Activated naive CD8-positive, alpha-beta T cell treated with anti-CD3 and anti-CD28 coated beads, Interleukin-2, amount 50 U/mL, for 24 hours (primary cell): ENCODE data around the gene MCC.
"Not testable (repeated sequence)": the region's sequence is repeated elsewhere in the genome, so short reads cannot be mapped to it uniquely, and the experiment has no call there.

Experiments
- ATAC-seq: fragments of 150-1000 bp; cut with Tn5 transposase; one replicate; pipeline ENCODE4 v1.10.0; 2021
- DNase-seq: peaks from one replicate; pipeline ENCODE4 v3.0.0; 2021
- H3K27ac Mint-ChIP-seq: one replicate; pipeline ENCODE4 v1.8.0; 2021; ENCODE audit warnings: mild to moderate bottlenecking, mixed read lengths
- H3K27me3 Mint-ChIP-seq: one replicate; pipeline ENCODE4 v1.8.0; 2021; ENCODE audit warnings: mixed read lengths
- H3K36me3 Mint-ChIP-seq: one replicate; pipeline ENCODE4 v1.8.0; 2021; ENCODE audit warnings: low read depth, mixed read lengths
- H3K4me1 Mint-ChIP-seq: one replicate; pipeline ENCODE4 v1.8.0; 2021; ENCODE audit warnings: mixed read lengths
- H3K4me3 Mint-ChIP-seq: one replicate; pipeline ENCODE4 v1.8.0; 2021; ENCODE audit warnings: mild to moderate bottlenecking, moderate library complexity, mixed read lengths
- H3K9me3 Mint-ChIP-seq: one replicate; pipeline ENCODE4 v1.8.0; 2021; ENCODE audit warnings: mixed read lengths

Gene MCC

GRCh38 chr5:113421693-113422092, 66.6 kb downstream of the MCC start:
- DNase-seq (no peak), ATAC-seq (no peak)
- no peaks in the 10 kb centered on the region for H3K4me1 Mint-ChIP-seq
- H3K36me3 Mint-ChIP-seq = no peaks in the 10 kb centered on the region
- H3K4me3 Mint-ChIP-seq = no peak overlapping the region
- H3K27me3 Mint-ChIP-seq = no peaks in the 10 kb centered on the region
- no peak overlapping the region for H3K27ac Mint-ChIP-seq
- H3K9me3 Mint-ChIP-seq = no peaks in the 10 kb centered on the region

GRCh38 chr5:113405530-113405929, 82.7 kb downstream of the MCC start:
- no peaks in the 10 kb centered on the region for H3K9me3 Mint-ChIP-seq
- DNase-seq (no peak), ATAC-seq (no peak)
- H3K36me3 Mint-ChIP-seq = no peaks in the 10 kb centered on the region
- H3K27ac Mint-ChIP-seq = no peak overlapping the region
- H3K4me3 Mint-ChIP-seq = no peak overlapping the region
- peaks cover 4% of the 10 kb centered on the region for H3K27me3 Mint-ChIP-seq
- no peaks in the 10 kb centered on the region for H3K4me1 Mint-ChIP-seq

- no peak overlapping the region for H3K27ac Mint-ChIP-seq
- H3K4me3 Mint-ChIP-seq = no peak overlapping the region
- no peaks in the 10 kb centered on the region for H3K9me3 Mint-ChIP-seq
- H3K27me3 Mint-ChIP-seq = peaks cover 4% of the 10 kb centered on the region
- H3K4me1 Mint-ChIP-seq = no peaks in the 10 kb centered on the region
- H3K36me3 Mint-ChIP-seq = no peaks in the 10 kb centered on the region
- ATAC-seq = no peak
- DNase-seq = no peak
Measured at GRCh38 chr5:113404269-113404668, 84.0 kb downstream of the MCC start.

GRCh38 chr5:113397986-113398385, 90.3 kb downstream of the MCC start:
- H3K4me1 Mint-ChIP-seq, DNase-seq, H3K36me3 Mint-ChIP-seq, H3K9me3 Mint-ChIP-seq, H3K27ac Mint-ChIP-seq, ATAC-seq, H3K27me3 Mint-ChIP-seq, H3K4me3 Mint-ChIP-seq: not testable (repeated sequence)

GRCh38 chr5:113397046-113397445, 91.2 kb downstream of the MCC start:
- Mint-ChIP-seq H3K36me3 (no peaks in the 10 kb centered on the region), H3K27ac (no peak overlapping the region), H3K4me3 (no peak overlapping the region), H3K4me1 (no peaks in the 10 kb centered on the region), H3K9me3 (no peaks in the 10 kb centered on the region), H3K27me3 (no peaks in the 10 kb centered on the region)
- ATAC-seq (no peak), DNase-seq (no peak)

- H3K4me3 Mint-ChIP-seq = no peak overlapping the region
- no peaks in the 10 kb centered on the region for H3K4me1 Mint-ChIP-seq
- H3K27me3 Mint-ChIP-seq = peaks cover 5% of the 10 kb centered on the region
- H3K9me3 Mint-ChIP-seq = no peaks in the 10 kb centered on the region
- no peak overlapping the region for H3K27ac Mint-ChIP-seq
- DNase-seq = no peak
- H3K36me3 Mint-ChIP-seq = no peaks in the 10 kb centered on the region
- ATAC-seq = no peak
Measured at GRCh38 chr5:113394658-113395057, 93.6 kb downstream of the MCC start.

- ATAC-seq (no peak), DNase-seq (no peak)
- H3K27me3 Mint-ChIP-seq = peaks cover 17% of the 10 kb centered on the region
- H3K36me3 Mint-ChIP-seq = no peaks in the 10 kb centered on the region
- H3K27ac Mint-ChIP-seq = no peak overlapping the region
- no peak overlapping the region for H3K4me3 Mint-ChIP-seq
- H3K9me3 Mint-ChIP-seq = no peaks in the 10 kb centered on the region
- no peaks in the 10 kb centered on the region for H3K4me1 Mint-ChIP-seq
Measured at GRCh38 chr5:113390224-113390623, 98.0 kb downstream of the MCC start.

DNA sequence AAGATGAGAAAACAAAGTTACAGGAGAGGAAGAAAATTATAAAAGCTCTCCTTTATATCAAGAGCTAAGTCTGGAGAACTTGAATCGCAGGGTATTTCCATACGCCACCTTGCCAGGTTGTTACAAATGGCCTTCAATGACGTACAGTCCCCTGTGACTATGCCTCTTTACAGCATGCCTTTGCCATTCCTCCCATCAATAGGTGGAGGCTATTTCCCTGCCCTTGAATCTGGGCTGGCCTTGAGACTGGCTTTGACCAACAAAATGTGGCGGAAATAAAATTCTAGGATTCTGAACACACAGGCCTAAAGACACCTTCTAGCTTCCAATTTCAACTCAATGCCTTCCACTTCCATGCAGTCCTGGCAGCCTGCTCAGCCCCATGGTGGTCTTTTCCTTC, 99.1 kb downstream of the MCC start:
- no peak overlapping the region for H3K27ac Mint-ChIP-seq
- no peaks in the 10 kb centered on the region for H3K9me3 Mint-ChIP-seq
- H3K4me3 Mint-ChIP-seq = no peak overlapping the region
- no peak for ATAC-seq
- H3K36me3 Mint-ChIP-seq = no peaks in the 10 kb centered on the region
- no peaks in the 10 kb centered on the region for H3K4me1 Mint-ChIP-seq
- peaks cover 22% of the 10 kb centered on the region for H3K27me3 Mint-ChIP-seq
- no peak for DNase-seq

GRCh38 chr5:113387844-113388243, 100.4 kb downstream of the MCC start:
- Mint-ChIP-seq H3K4me1 (no peaks in the 10 kb centered on the region), H3K27ac (no peak overlapping the region), H3K4me3 (no peak overlapping the region), H3K27me3 (peaks cover 32% of the 10 kb centered on the region), H3K9me3 (no peaks in the 10 kb centered on the region), H3K36me3 (no peaks in the 10 kb centered on the region)
- DNase-seq (no peak), ATAC-seq (no peak)

GRCh38 chr5:113384782-113385285, 103.4 kb downstream of the MCC start:
- no peaks in the 10 kb centered on the region for H3K9me3 Mint-ChIP-seq
- DNase-seq (no peak), ATAC-seq (no peak)
- H3K36me3 Mint-ChIP-seq = no peaks in the 10 kb centered on the region
- H3K27me3 Mint-ChIP-seq = peaks cover 35% of the 10 kb centered on the region
- no peak overlapping the region for H3K4me3 Mint-ChIP-seq
- no peak overlapping the region for H3K27ac Mint-ChIP-seq
- peaks cover 10% of the 10 kb centered on the region for H3K4me1 Mint-ChIP-seq

GRCh38 chr5:113382731-113383130, 105.5 kb downstream of the MCC start:
- Mint-ChIP-seq H3K4me3 (no peak overlapping the region), H3K27me3 (peaks cover 28% of the 10 kb centered on the region)

GRCh38 chr5:113381791-113382190, 106.5 kb downstream of the MCC start:
- no peaks in the 10 kb centered on the region for H3K36me3 Mint-ChIP-seq
- ATAC-seq = no peak

More at GRCh38 chr5:113382731-113383130, 105.5 kb downstream of the MCC start:
- DNase-seq (no peak), ATAC-seq (no peak)
- Mint-ChIP-seq H3K36me3 (no peaks in the 10 kb centered on the region), H3K27ac (no peak overlapping the region), H3K4me1 (peaks cover 22% of the 10 kb centered on the region), H3K9me3 (no peaks in the 10 kb centered on the region)

GRCh38 chr5:113380807-113381326, 107.4 kb downstream of the MCC start:
- no peaks in the 10 kb centered on the region for H3K9me3 Mint-ChIP-seq
- no peaks in the 10 kb centered on the region for H3K36me3 Mint-ChIP-seq
- DNase-seq (no peak), ATAC-seq (peak; percentile 71)
- H3K27ac Mint-ChIP-seq = no peak overlapping the region
- peaks cover 26% of the 10 kb centered on the region for H3K4me1 Mint-ChIP-seq
- no peak overlapping the region for H3K4me3 Mint-ChIP-seq
- H3K27me3 Mint-ChIP-seq = peaks cover 23% of the 10 kb centered on the region

More at GRCh38 chr5:113381791-113382190, 106.5 kb downstream of the MCC start:
- Mint-ChIP-seq H3K27ac (no peak overlapping the region), H3K4me3 (no peak overlapping the region), H3K27me3 (peaks cover 26% of the 10 kb centered on the region), H3K4me1 (peaks cover 26% of the 10 kb centered on the region), H3K9me3 (no peaks in the 10 kb centered on the region)
- no peak for DNase-seq

- peaks cover 26% of the 10 kb centered on the region for H3K4me1 Mint-ChIP-seq
- H3K27ac Mint-ChIP-seq = no peak overlapping the region
- no peak for ATAC-seq
- DNase-seq = no peak
- no peaks in the 10 kb centered on the region for H3K9me3 Mint-ChIP-seq
- H3K36me3 Mint-ChIP-seq = no peaks in the 10 kb centered on the region
- H3K27me3 Mint-ChIP-seq = peaks cover 20% of the 10 kb centered on the region
- no peak overlapping the region for H3K4me3 Mint-ChIP-seq
Measured at GRCh38 chr5:113379936-113380806, 108.1 kb downstream of the MCC start.

- ATAC-seq (no peak), DNase-seq (peak; percentile 65)
- peaks cover 26% of the 10 kb centered on the region for H3K4me1 Mint-ChIP-seq
- no peak overlapping the region for H3K27ac Mint-ChIP-seq
- H3K4me3 Mint-ChIP-seq = no peak overlapping the region
- H3K9me3 Mint-ChIP-seq = no peaks in the 10 kb centered on the region
- H3K36me3 Mint-ChIP-seq = no peaks in the 10 kb centered on the region
- H3K27me3 Mint-ChIP-seq = peaks cover 16% of the 10 kb centered on the region
Measured at GRCh38 chr5:113378959-113379541, 109.2 kb downstream of the MCC start.
